ENCODE data around the gene CYTH2.

CYTH2 gene

DNA sequence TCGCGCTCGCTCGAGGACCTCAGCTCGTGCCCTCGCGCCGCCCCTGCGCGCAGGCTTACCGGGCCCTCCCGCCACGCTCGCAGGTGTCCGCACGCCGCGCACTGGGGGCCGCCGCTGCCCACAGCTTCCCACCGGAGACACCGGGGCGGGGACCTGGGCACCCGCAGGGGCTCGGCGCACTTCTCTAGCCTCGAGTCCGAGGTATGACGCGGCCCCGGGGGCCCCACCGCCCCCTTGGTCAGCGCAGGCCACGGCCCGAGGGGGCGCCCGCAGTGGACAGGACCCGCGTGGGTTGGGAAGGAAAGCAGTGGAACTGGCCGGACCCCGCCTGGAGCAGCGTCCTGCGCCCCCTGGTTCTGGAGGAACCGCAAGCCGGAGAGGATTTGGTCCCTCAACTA is 25.4 kb upstream of the CYTH2 start:
- Histone ChIP-seq H3K4me1 (ENCODE audit: insufficient read depth, poor library complexity, severe bottlenecking) (peaks cover 6% of the 10 kb centered on the region), H3K36me3 (ENCODE audit: low read depth) (peaks cover 17% of the 10 kb centered on the region), H3K27me3 (ENCODE audit: insufficient read depth, poor library complexity, severe bottlenecking) (peaks cover 12% of the 10 kb centered on the region), H3K9me3 (ENCODE audit: severe bottlenecking) (no peaks in the 10 kb centered on the region), H3K4me3 (ENCODE audit: severe bottlenecking) (peak overlapping the region; percentile 19), H3K27ac (ENCODE audit: poor library complexity, severe bottlenecking) (no peak overlapping the region)
- ATAC-seq (ENCODE audit: low read depth) = no peak
- TF ChIP-seq, protein P1, sequence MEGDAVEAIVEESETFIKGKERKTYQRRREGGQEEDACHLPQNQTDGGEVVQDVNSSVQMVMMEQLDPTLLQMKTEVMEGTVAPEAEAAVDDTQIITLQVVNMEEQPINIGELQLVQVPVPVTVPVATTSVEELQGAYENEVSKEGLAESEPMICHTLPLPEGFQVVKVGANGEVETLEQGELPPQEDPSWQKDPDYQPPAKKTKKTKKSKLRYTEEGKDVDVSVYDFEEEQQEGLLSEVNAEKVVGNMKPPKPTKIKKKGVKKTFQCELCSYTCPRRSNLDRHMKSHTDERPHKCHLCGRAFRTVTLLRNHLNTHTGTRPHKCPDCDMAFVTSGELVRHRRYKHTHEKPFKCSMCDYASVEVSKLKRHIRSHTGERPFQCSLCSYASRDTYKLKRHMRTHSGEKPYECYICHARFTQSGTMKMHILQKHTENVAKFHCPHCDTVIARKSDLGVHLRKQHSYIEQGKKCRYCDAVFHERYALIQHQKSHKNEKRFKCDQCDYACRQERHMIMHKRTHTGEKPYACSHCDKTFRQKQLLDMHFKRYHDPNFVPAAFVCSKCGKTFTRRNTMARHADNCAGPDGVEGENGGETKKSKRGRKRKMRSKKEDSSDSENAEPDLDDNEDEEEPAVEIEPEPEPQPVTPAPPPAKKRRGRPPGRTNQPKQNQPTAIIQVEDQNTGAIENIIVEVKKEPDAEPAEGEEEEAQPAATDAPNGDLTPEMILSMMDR (IDR thresholded peaks at IDR 0.05; ENCODE audit: poor library complexity, severe bottlenecking) = no peak
- no peak for DNase-seq (ENCODE audit: low spot score)

DNA sequence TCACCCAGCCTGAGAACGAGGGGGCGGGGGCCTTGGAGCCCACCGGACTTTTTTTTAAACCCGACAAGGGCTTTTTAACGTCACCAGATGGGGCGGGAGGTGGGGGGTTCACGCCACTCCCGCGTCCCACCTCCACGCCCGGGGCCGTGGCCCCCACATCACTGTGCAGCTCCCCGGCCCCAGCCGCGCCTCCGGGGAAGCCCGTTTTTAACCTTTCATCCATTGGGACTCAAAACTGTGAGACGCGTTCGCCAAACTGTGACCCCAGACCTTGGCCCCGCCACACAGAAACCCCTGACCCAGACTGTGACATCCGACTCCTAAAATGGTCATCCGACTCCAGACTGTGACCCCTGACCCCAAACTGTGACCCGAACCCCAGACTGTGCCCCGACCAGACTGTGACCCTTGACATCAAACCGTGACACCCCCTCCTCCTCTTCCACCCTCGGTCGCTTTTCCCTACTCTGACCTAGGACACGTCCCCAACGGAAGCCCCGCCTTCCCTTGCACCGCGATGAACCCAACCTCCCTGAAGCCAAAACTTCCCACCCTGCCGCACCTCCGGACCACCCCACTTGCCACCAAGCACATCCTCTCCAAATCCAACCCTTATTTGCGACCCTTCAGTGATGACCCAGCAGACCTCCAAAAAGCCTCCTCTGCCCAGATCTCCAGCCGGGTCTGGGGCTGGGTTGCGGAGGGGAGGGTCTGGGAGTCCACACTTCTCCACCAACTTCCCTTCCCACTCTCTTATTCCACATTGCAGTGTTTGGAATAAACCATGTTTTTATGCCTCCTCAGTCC is 24.8 kb upstream of the CYTH2 start:
- ATAC-seq (ENCODE audit: low read depth) = no peak
- Histone ChIP-seq H3K9me3 (ENCODE audit: severe bottlenecking) (no peaks in the 10 kb centered on the region), H3K36me3 (ENCODE audit: low read depth) (peaks cover 21% of the 10 kb centered on the region), H3K4me1 (ENCODE audit: insufficient read depth, poor library complexity, severe bottlenecking) (peaks cover 6% of the 10 kb centered on the region), H3K27ac (ENCODE audit: poor library complexity, severe bottlenecking) (peak overlapping the region; percentile 56), H3K4me3 (ENCODE audit: severe bottlenecking) (peak overlapping the region; percentile 84), H3K27me3 (ENCODE audit: insufficient read depth, poor library complexity, severe bottlenecking) (peaks cover 12% of the 10 kb centered on the region)
- TF ChIP-seq, protein P1 (IDR thresholded peaks at IDR 0.05; ENCODE audit: poor library complexity, severe bottlenecking) = no peak
- DNase-seq (ENCODE audit: low spot score) = no peak

DNA sequence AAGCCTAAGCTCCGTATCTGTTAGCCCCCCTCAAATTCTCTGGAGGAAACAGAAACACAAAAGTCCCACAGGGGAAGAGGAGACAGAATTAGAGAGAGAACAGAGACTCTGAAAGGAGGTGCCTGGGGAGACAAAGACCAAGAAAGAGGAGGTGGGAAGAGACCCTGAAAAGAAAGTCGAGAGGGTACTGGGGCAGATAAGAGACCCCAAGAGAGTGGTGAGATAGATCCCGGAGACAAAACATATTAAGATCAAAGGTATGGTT is 24.3 kb upstream of the CYTH2 start:
- peak overlapping the region; percentile 84 for H3K4me3 ChIP-seq (ENCODE audit: severe bottlenecking)
- H3K36me3 ChIP-seq (ENCODE audit: low read depth) = peaks cover 27% of the 10 kb centered on the region
- peak overlapping the region; percentile 56 for H3K27ac ChIP-seq (ENCODE audit: poor library complexity, severe bottlenecking)
- TF ChIP-seq, protein P1 (IDR thresholded peaks at IDR 0.05; ENCODE audit: poor library complexity, severe bottlenecking) = no peak
- ATAC-seq (ENCODE audit: low read depth) = no peak; the same call in 2 of the 3 replicates
- no peak for DNase-seq (ENCODE audit: low spot score)
- H3K4me1 ChIP-seq (ENCODE audit: insufficient read depth, poor library complexity, severe bottlenecking) = peaks cover 6% of the 10 kb centered on the region
- H3K9me3 ChIP-seq (ENCODE audit: severe bottlenecking) = no peaks in the 10 kb centered on the region
- peaks cover 12% of the 10 kb centered on the region for H3K27me3 ChIP-seq (ENCODE audit: insufficient read depth, poor library complexity, severe bottlenecking)

DNA sequence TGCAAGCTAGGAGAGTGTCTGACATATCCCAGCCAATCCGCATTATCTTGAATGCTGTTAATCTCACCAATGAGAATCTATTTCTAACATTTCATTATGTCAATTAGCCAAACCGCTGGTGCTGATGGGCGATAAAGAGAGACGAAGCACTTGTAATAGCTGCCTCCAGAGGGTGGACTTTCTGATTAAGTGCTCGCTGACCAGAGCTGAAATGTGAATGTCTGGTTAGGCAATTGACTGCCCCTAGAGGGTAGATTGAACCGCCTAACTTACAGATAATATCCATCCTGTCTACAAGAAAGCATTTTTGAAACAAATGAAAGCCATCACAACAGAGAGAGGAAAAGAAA is 23.9 kb upstream of the CYTH2 start:
- peaks cover 12% of the 10 kb centered on the region for H3K27me3 ChIP-seq (ENCODE audit: insufficient read depth, poor library complexity, severe bottlenecking)
- H3K4me3 ChIP-seq (ENCODE audit: severe bottlenecking) = peak overlapping the region; percentile 84
- no peaks in the 10 kb centered on the region for H3K9me3 ChIP-seq (ENCODE audit: severe bottlenecking)
- DNase-seq (ENCODE audit: low spot score) (no peak), ATAC-seq (ENCODE audit: low read depth) (peak; percentile 79)
- peaks cover 30% of the 10 kb centered on the region for H3K36me3 ChIP-seq (ENCODE audit: low read depth)
- H3K27ac ChIP-seq (ENCODE audit: poor library complexity, severe bottlenecking) = peak overlapping the region; percentile 56
- TF ChIP-seq, protein P1 (IDR thresholded peaks at IDR 0.05; ENCODE audit: poor library complexity, severe bottlenecking) = peak; percentile 82
- peaks cover 6% of the 10 kb centered on the region for H3K4me1 ChIP-seq (ENCODE audit: insufficient read depth, poor library complexity, severe bottlenecking)
